Muscle layer of duodenum (tissue), 2 donors: ENCODE data around the gene BMP2.

Experiments used
- H3K27ac ChIP-seq: one replicate; pipeline ENCODE4 v1.7.0; 2013; ENCODE audit warnings: mild to moderate bottlenecking, low read length
- H3K27me3 ChIP-seq: one replicate; pipeline ENCODE4 v1.7.0; 2013; ENCODE audit warnings: low read depth, mild to moderate bottlenecking, control low read depth, low read length
- H3K36me3 ChIP-seq, 2 donors: one replicate each; pipeline ENCODE4 v1.7.0; 2013; ENCODE audit warnings: low read length in 2 of 2, control low read depth in 1 of 2, mild to moderate bottlenecking in 1 of 2; ENCODE audit not compliant: insufficient read depth in 2 of 2, control insufficient read depth in 1 of 2
- H3K4me1 ChIP-seq, 2 donors: one replicate each; pipeline ENCODE4 v1.7.0; 2013; ENCODE audit warnings: low read length in 2 of 2, mild to moderate bottlenecking in 2 of 2, control low read depth in 1 of 2, moderate library complexity in 1 of 2; ENCODE audit not compliant: insufficient read depth in 2 of 2, control insufficient read depth in 1 of 2
- H3K4me3 ChIP-seq, 2 donors: one replicate each; pipeline ENCODE4 v1.7.0; 2013; ENCODE audit warnings: low read length in 2 of 2, low read depth in 1 of 2, mild to moderate bottlenecking in 1 of 2
- H3K9me3 ChIP-seq, 2 donors: one replicate each; pipeline ENCODE4 v1.7.0; 2013; ENCODE audit warnings: low read length in 2 of 2, control low read depth in 1 of 2, mild to moderate bottlenecking in 1 of 2; ENCODE audit not compliant: control insufficient read depth in 1 of 2
- donor health status: healthy.

BMP2 gene

GRCh38 chr20:6811262-6812035 is 44.0 kb downstream of the BMP2 start:
- H3K9me3 ChIP-seq, result no peaks in the 10 kb centered on the region
- H3K27me3 ChIP-seq, result no peaks in the 10 kb centered on the region
- H3K4me1 ChIP-seq, result no peaks in the 10 kb centered on the region
- H3K4me3 ChIP-seq, result no peak overlapping the region
- H3K27ac ChIP-seq, result no peak overlapping the region
- no peaks in the 10 kb centered on the region for H3K36me3 ChIP-seq

DNA sequence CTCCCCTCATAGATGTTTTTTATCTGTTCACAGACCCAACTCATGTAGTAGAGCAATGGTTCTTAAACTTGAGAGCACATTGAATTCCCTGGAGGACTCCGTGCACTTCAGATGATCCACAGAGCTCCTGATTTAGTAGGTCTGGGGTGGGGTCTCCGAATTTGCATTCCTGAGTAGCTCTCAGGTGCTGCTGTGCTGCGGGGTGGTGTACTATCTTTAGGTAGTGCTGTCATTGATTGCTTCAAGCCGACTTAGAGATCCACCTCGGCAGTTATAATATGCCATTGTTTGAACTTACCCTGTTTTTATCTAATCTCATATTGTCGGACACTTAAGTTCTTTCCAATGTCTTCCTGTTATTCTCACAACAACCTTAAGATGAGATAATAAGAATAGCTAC is 45.0 kb downstream of the BMP2 start:
- Histone ChIP-seq H3K9me3 (no peaks in the 10 kb centered on the region), H3K4me1 (no peaks in the 10 kb centered on the region), H3K27ac (no peak overlapping the region), H3K4me3 (no peak overlapping the region), H3K27me3 (no peaks in the 10 kb centered on the region), H3K36me3 (no peaks in the 10 kb centered on the region)

DNA sequence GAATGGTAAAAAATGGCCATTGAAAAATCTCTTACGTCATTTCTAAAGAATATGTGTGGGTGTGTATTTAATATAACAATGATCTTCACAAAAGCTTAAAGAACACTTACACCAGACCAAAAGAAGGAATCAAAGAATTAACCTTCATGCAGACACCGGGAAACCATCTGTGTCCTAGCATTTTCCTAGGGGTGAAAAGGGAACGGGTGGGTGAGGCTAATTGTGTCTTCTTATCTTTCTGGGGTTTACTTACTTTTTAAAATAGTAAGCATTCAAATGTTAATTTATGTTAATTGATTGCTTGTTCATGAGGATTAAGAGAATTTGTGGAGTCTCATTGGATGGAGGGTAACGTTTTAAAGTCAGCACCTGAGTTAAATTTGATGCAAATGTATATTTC is 47.5 kb downstream of the BMP2 start:
- H3K27me3 ChIP-seq, result no peaks in the 10 kb centered on the region
- H3K9me3 ChIP-seq, result no peaks in the 10 kb centered on the region
- no peaks in the 10 kb centered on the region for H3K36me3 ChIP-seq
- H3K27ac ChIP-seq, result no peak overlapping the region
- H3K4me1 ChIP-seq, result no peaks in the 10 kb centered on the region
- no peak overlapping the region for H3K4me3 ChIP-seq

GRCh38 chr20:6818033-6818808 is 50.7 kb downstream of the BMP2 start:
- H3K9me3 ChIP-seq, result no peaks in the 10 kb centered on the region
- H3K27ac ChIP-seq, result no peak overlapping the region
- no peak overlapping the region for H3K4me3 ChIP-seq
- no peaks in the 10 kb centered on the region for H3K4me1 ChIP-seq
- no peaks in the 10 kb centered on the region for H3K27me3 ChIP-seq
- no peaks in the 10 kb centered on the region for H3K36me3 ChIP-seq

DNA sequence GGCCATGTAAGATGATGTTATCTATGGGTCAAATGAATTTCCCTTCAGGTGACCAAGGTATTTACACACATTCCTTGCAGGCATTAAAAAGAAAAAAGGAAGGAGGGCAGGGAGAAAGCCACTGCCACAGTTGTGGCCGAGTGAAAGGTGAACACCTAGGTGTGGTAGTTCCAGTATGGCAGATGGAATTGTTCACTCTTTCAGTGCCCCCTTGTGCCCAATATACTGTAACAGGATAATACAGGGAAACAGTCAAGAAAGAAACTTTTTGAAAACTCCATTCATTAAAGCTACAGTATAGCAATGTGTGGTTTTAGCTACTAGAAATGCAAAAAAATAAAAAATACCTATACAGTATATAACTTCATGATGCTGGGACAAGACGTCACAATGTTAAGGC is 52.1 kb downstream of the BMP2 start:
- H3K4me3 ChIP-seq, result no peak overlapping the region
- no peaks in the 10 kb centered on the region for H3K9me3 ChIP-seq
- no peak overlapping the region for H3K27ac ChIP-seq
- H3K27me3 ChIP-seq, result no peaks in the 10 kb centered on the region
- no peaks in the 10 kb centered on the region for H3K36me3 ChIP-seq
- H3K4me1 ChIP-seq, result no peaks in the 10 kb centered on the region

- Histone ChIP-seq H3K27ac (no peak overlapping the region), H3K4me1 (no peaks in the 10 kb centered on the region), H3K27me3 (no peaks in the 10 kb centered on the region), H3K9me3 (no peaks in the 10 kb centered on the region), H3K4me3 (no peak overlapping the region), H3K36me3 (no peaks in the 10 kb centered on the region)
Observed at GRCh38 chr20:6824401-6824800, 56.9 kb downstream of the BMP2 start.

DNA sequence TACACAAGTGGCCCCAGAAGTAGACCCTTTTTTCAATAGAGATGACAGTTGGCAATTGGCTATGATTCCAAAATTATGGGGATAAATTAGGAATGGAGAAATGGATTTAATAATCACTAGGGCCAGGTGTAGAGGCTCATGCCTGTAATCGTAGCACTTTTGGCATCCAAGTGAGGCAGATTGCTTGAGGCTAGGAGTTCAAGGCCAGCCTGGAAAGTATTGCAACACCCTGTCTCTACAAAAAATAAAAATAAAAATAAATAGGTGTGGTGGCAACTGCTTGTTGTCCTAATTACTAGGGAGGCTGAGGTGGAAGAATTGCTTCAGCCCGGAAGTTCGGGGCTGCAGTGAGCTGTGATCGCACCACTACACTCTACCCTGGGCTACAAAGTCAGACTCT is 60.0 kb downstream of the BMP2 start:
- Histone ChIP-seq H3K4me3 (no peak overlapping the region), H3K27ac (no peak overlapping the region), H3K9me3 (no peaks in the 10 kb centered on the region), H3K36me3 (no peaks in the 10 kb centered on the region), H3K4me1 (no peaks in the 10 kb centered on the region), H3K27me3 (no peaks in the 10 kb centered on the region)

- no peaks in the 10 kb centered on the region for H3K36me3 ChIP-seq
- H3K4me3 ChIP-seq, result no peak overlapping the region
- H3K9me3 ChIP-seq, result no peaks in the 10 kb centered on the region
- H3K4me1 ChIP-seq, result no peaks in the 10 kb centered on the region
- H3K27ac ChIP-seq, result no peak overlapping the region
- no peaks in the 10 kb centered on the region for H3K27me3 ChIP-seq
Observed at GRCh38 chr20:6828794-6829423, 61.4 kb downstream of the BMP2 start.

GRCh38 chr20:6829510-6830116 is 62.1 kb downstream of the BMP2 start:
- Histone ChIP-seq H3K4me3 (no peak overlapping the region), H3K9me3 (no peaks in the 10 kb centered on the region), H3K27me3 (no peaks in the 10 kb centered on the region), H3K36me3 (no peaks in the 10 kb centered on the region), H3K4me1 (no peaks in the 10 kb centered on the region), H3K27ac (no peak overlapping the region)
